Aorta (tissue), 5 donors: Measurements from ENCODE around the gene DPP8. TPM values are rescaled to one million over a fixed set of nuclear protein-coding genes. Genes with fewer than 3 reads are reported as not detected.

Experiments
- ATAC-seq: fragments of 200-7000 bp; cut with Tn5 transposase; one replicate; pipeline ENCODE4 v1.9.1; 2022; ENCODE audit warnings: moderate library complexity; ENCODE audit not compliant: low FRiP score
- DNase-seq, 2 donors: peaks; one replicate each; pipeline ENCODE4 v3.0.0-alpha.2; 2020
- H3K27ac ChIP-seq, 2 donors: one replicate each; pipeline ENCODE4 v1.5.1; 2013; ENCODE audit warnings: low read length in 2 of 2, mild to moderate bottlenecking in 2 of 2, moderate library complexity in 2 of 2, control low read depth in 1 of 2, inconsistent platforms in 1 of 2, low read depth in 1 of 2
- H3K27me3 ChIP-seq, 2 donors: one replicate each; pipeline ENCODE4 v1.6.1; 2013; ENCODE audit warnings: control low read depth in 1 of 2, low read length in 1 of 2, mild to moderate bottlenecking in 1 of 2, moderate library complexity in 1 of 2; ENCODE audit not compliant: insufficient read depth in 2 of 2, control insufficient read depth in 1 of 2
- H3K36me3 ChIP-seq, 2 donors: one replicate each; pipeline ENCODE4 v1.6.1; 2013; ENCODE audit warnings: control low read depth in 1 of 2, low read length in 1 of 2, mild to moderate bottlenecking in 1 of 2; ENCODE audit not compliant: insufficient read depth in 2 of 2, control insufficient read depth in 1 of 2
- H3K4me1 ChIP-seq, 2 donors: one replicate each; pipeline ENCODE4 v1.6.1; 2013; ENCODE audit warnings: low read length in 2 of 2, control low read depth in 1 of 2, mild to moderate bottlenecking in 1 of 2, moderate library complexity in 1 of 2; ENCODE audit not compliant: insufficient read depth in 2 of 2, control insufficient read depth in 1 of 2
- H3K4me3 ChIP-seq, 2 donors: one replicate each; pipeline ENCODE4 v1.5.1; 2013; ENCODE audit warnings: low read length in 2 of 2, control low read depth in 1 of 2, mild to moderate bottlenecking in 1 of 2
- H3K9me3 ChIP-seq: one replicate; pipeline ENCODE4 v1.6.1; 2013; ENCODE audit warnings: mild to moderate bottlenecking, low read length; ENCODE audit not compliant: control insufficient read depth
- WGBS, 2 donors: extraction: QIAGEN DNeasy Blood & Tissue Kit; methylation state at CpG; one replicate each; pipeline ENCODE4 v1.1.7; 2013; 5-methylcytosine and 5-hydroxymethylcytosine counted together
- intact Hi-C, 2 donors: fragments of 100-400 bp; cut with DNase I; formaldehyde crosslinking; loops; one replicate each; pipeline versions ENCODE4 v1.14.2 to v1.15.0; 2022
- polyA plus RNA-seq, 2 donors: library from polyadenylated mRNA; stranded (reverse); fragments of 200-250 nt; gene quantifications; one replicate each; pipeline ENCODE4 v1.2.3, GENCODE V29; 2013
- total RNA-seq, 2 donors: library from RNA; stranded (reverse); fragmentation: NEBNext Ultra II Directional; extraction: Animal tissue kit (Norgen Biotek cat#: 25700); gene quantifications; one replicate each; pipeline ENCODE4 v1.2.1, GENCODE V29; 2021
- donor health status: healthy with polysubstance abuse.
- donor health status: Bipolar disorder and iron deficiency.
- donor health status: DM: no; HTN: no; CAD: no.
- donor health status: DM: no; HTN: no; CAD: no.
- donor health status: DM: yes; HTN: yes; CAD: no.

DPP8 gene
- total and polyA plus RNA-seq, 4 donors = 10.6 to 43.7 (median 25.6) TPM

GRCh38 chr15:65530318-65531111, 13.0 kb upstream of the DPP8 start, which contains the start of gene HACD3:
Gene HACD3 (plus strand): TSS chr15:65530463. CDS start chr15:65530632, 169 bp downstream.
- no peaks in the 10 kb centered on the region for H3K4me1 ChIP-seq
- H3K27ac ChIP-seq = peak within 1 kb of the TSS in 1 of 2 donors; percentile 37
- 0% methylated on average over 82 to 88 of the region's 88 CpGs for WGBS, 2 donors
- no peaks in the 10 kb centered on the region for H3K27me3 ChIP-seq
- H3K4me3 ChIP-seq = peak within 1 kb of the TSS; percentile 66 to 80
- DNase-seq (peak; percentile 90 to 95), ATAC-seq (peak; percentile 97)
- no peaks in the 10 kb centered on the region for H3K36me3 ChIP-seq
- intact Hi-C loops = no loop called here
- no peaks in the 10 kb centered on the region for H3K9me3 ChIP-seq

GRCh38 chr15:65529762-65530317, 12.4 kb upstream of the DPP8 start:
- WGBS, 2 donors = 34 to 47% methylated on average over 13 of the region's 13 CpGs
- Histone ChIP-seq H3K36me3 (no peaks in the 10 kb centered on the region), H3K27me3 (no peaks in the 10 kb centered on the region), H3K4me3 (peak overlapping the region; percentile 62 to 66), H3K9me3 (no peaks in the 10 kb centered on the region), H3K4me1 (no peaks in the 10 kb centered on the region), H3K27ac (no peak overlapping the region)
- no peak for ATAC-seq
- intact Hi-C loops = no loop called here
- DNase-seq = no peak

GRCh38 chr15:65528461-65529060, 11.1 kb upstream of the DPP8 start:
- DNase-seq = no peak
- intact Hi-C loops = no loop called here

GRCh38 chr15:65525622-65526021, 8.1 kb upstream of the DPP8 start:
- H3K9me3 ChIP-seq = no peaks in the 10 kb centered on the region
- intact Hi-C loops = no loop called here
- no peak overlapping the region for H3K27ac ChIP-seq
- no peaks in the 10 kb centered on the region for H3K36me3 ChIP-seq
- H3K27me3 ChIP-seq = no peaks in the 10 kb centered on the region
- no peak overlapping the region for H3K4me3 ChIP-seq
- no peaks in the 10 kb centered on the region for H3K4me1 ChIP-seq
- ATAC-seq (no peak), DNase-seq (no peak)
- WGBS, 2 donors = 89 to 97% methylated on average over 1 of the region's 1 CpG

More at GRCh38 chr15:65528461-65529060, 11.1 kb upstream of the DPP8 start:
- whole genome bisulfite sequencing, 2 donors = 95 to 96% methylated on average over 20 of the region's 20 CpGs
- Histone ChIP-seq H3K9me3 (no peaks in the 10 kb centered on the region), H3K27ac (no peak overlapping the region), H3K27me3 (no peaks in the 10 kb centered on the region), H3K4me3 (no peak overlapping the region), H3K36me3 (no peaks in the 10 kb centered on the region), H3K4me1 (no peaks in the 10 kb centered on the region)
- ATAC-seq = no peak

- no peak for DNase-seq
- ATAC-seq = no peak
- Histone ChIP-seq H3K4me1 (no peaks in the 10 kb centered on the region), H3K27ac (no peak overlapping the region), H3K27me3 (no peaks in the 10 kb centered on the region), H3K36me3 (no peaks in the 10 kb centered on the region), H3K4me3 (no peak overlapping the region), H3K9me3 (no peaks in the 10 kb centered on the region)
- 74 to 77% methylated on average over 10 of the region's 10 CpGs for WGBS, 2 donors
- intact Hi-C loops = no loop called here
Measured at GRCh38 chr15:65524226-65524625, 6.7 kb upstream of the DPP8 start.

GRCh38 chr15:65521350-65521749, 3.9 kb upstream of the DPP8 start:
- ATAC-seq (no peak), DNase-seq (no peak)
- Histone ChIP-seq H3K36me3 (no peaks in the 10 kb centered on the region), H3K4me1 (peaks cover 0 to 4% of the 10 kb centered on the region in 2 donors), H3K9me3 (no peaks in the 10 kb centered on the region), H3K4me3 (no peak overlapping the region), H3K27ac (no peak overlapping the region), H3K27me3 (no peaks in the 10 kb centered on the region)
- intact Hi-C loops = no loop called here
- WGBS, 2 donors = 82 to 85% methylated on average over 7 of the region's 7 CpGs

GRCh38 chr15:65518633-65519285, 1.3 kb upstream of the DPP8 start:
- Histone ChIP-seq H3K4me3 (no peak overlapping the region), H3K4me1 (peaks cover 0 to 5% of the 10 kb centered on the region in 2 donors), H3K36me3 (no peaks in the 10 kb centered on the region), H3K27ac (no peak overlapping the region), H3K9me3 (no peaks in the 10 kb centered on the region), H3K27me3 (no peaks in the 10 kb centered on the region)
- 89% methylated on average over 4 of the region's 4 CpGs for WGBS, 2 donors
- DNase-seq (no peak), ATAC-seq (no peak)
- intact Hi-C loops = no loop called here

- Histone ChIP-seq H3K36me3 (no peaks in the 10 kb centered on the region), H3K4me3 (no peak overlapping the region), H3K4me1 (peaks cover 0 to 5% of the 10 kb centered on the region in 2 donors), H3K9me3 (no peaks in the 10 kb centered on the region), H3K27me3 (no peaks in the 10 kb centered on the region), H3K27ac (no peak overlapping the region)
- intact Hi-C loops = no loop called here
- WGBS, 2 donors = 32 to 34% methylated on average over 8 of the region's 8 CpGs
- ATAC-seq (no peak), DNase-seq (no peak)
Measured at GRCh38 chr15:65517866-65518207, 348 bp upstream of the DPP8 start.
